Neuron (in vitro differentiated cells): ENCODE measurements around the gene RXRB.

Experiments
- H2AFZ ChIP-seq: one replicate; pipeline ENCODE4 v1.6.1; 2013; ENCODE audit warnings: low read depth, mild to moderate bottlenecking, inconsistent platforms, low read length, moderate library complexity
- H3K27me3 ChIP-seq: one replicate; pipeline ENCODE4 v1.6.1; 2013; ENCODE audit warnings: low read length; ENCODE audit not compliant: insufficient read depth
- H3K36me3 ChIP-seq: one replicate; pipeline ENCODE4 v1.6.1; 2013; ENCODE audit warnings: low read length; ENCODE audit not compliant: insufficient read depth
- H3K4me1 ChIP-seq: one replicate; pipeline ENCODE4 v1.6.1; 2013; ENCODE audit warnings: low read length; ENCODE audit not compliant: insufficient read depth
- H3K4me3 ChIP-seq: 2 replicates; pipeline ENCODE4 v1.5.1; 2013; ENCODE audit warnings: mild to moderate bottlenecking, low read length, moderate library complexity
- H3K9me3 ChIP-seq: one replicate; pipeline ENCODE4 v1.6.1; 2013; ENCODE audit warnings: low read length

The RXRB gene

DNA sequence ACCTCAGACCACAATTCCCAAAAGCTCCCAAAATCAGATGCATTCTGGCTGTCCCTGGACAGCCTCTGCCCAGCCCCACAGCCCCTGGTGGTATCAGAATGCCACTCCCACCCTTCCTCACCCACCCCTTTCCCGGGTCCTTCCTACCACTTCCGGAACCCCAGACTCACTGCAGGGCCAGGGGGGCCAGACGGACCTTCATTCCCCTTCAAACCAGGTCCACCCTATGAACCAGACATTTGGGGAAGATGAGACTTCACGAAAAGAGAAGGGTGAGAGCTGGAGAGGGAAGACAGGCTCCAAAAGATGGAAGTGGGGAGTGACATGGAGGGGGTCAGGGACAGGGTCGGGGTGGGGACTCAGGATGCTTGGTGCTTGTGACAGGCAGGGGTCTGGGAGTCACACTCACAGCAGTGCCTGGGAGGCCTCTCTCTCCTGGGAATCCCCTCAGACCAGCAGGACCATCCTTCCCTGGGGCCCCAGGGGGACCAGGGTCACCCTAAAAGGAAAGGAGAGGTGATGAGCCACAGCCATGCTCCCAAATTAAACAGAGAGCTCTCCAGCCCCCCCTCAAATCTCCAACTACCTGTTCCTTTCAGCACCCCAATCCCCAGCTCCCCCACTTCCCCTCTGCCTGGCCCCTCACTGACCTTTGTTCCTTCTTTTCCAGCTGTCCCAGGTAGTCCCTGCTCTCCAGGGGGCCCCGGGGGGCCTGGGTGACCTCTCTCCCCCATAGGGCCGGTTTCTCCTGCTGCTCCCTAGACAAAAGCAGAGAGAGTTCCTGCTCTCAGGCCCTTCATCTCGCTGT lies 28.4 kb downstream of the RXRB start:
- no peaks in the 10 kb centered on the region for H3K36me3 ChIP-seq
- no peak overlapping the region for H3K4me3 ChIP-seq
- no peak overlapping the region for H2AFZ ChIP-seq

DNA sequence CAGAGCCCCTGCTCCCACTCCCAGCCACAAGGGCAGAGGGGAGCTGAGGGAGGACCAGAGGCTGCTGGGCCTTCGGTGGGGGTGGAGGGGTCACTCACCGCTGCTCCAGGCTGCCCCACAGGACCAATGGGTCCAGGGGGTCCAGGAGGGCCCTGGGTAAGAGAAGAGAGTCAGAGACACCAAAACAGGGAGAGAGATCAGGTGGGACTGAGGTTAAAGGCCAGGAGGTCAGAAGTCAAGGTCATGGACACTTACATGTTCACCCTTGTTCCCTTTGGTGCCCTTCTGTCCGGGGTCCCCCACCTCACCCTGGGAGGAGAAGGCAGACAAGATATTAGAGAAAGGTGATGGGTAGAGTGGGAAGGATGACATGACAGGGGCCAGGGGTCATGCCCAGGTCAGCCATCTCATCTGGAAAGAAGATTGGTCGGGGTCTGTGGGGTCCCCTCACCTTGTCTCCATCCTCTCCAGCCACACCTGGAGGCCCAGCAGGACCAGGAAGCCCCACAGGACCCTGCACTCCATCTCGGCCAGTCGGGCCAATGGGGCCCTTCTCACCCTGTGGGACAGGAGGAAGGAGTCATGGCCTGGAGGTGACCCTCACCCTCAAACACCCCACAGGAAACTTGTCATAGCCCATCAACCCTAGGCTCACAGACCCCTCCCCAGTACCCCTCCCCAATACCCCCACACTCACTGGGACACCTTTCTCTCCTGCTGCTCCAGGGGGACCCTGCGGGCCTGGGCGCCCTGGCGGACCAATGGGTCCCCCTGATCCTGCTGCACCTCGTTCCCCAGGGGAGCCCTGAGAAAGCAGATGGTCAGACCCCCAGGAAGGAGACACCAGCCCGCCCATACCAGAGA lies 29.2 kb downstream of the RXRB start:
- H2AFZ ChIP-seq, result no peak overlapping the region
- no peaks in the 10 kb centered on the region for H3K4me1 ChIP-seq
- H3K27me3 ChIP-seq, result no peaks in the 10 kb centered on the region
- no peak overlapping the region for H3K4me3 ChIP-seq
- H3K9me3 ChIP-seq, result no peaks in the 10 kb centered on the region
- H3K36me3 ChIP-seq, result no peaks in the 10 kb centered on the region

More for the DNA sequence above, 28.4 kb downstream of the RXRB start:
- H3K27me3 ChIP-seq, result no peaks in the 10 kb centered on the region
- no peaks in the 10 kb centered on the region for H3K4me1 ChIP-seq
- H3K9me3 ChIP-seq, result no peaks in the 10 kb centered on the region

DNA sequence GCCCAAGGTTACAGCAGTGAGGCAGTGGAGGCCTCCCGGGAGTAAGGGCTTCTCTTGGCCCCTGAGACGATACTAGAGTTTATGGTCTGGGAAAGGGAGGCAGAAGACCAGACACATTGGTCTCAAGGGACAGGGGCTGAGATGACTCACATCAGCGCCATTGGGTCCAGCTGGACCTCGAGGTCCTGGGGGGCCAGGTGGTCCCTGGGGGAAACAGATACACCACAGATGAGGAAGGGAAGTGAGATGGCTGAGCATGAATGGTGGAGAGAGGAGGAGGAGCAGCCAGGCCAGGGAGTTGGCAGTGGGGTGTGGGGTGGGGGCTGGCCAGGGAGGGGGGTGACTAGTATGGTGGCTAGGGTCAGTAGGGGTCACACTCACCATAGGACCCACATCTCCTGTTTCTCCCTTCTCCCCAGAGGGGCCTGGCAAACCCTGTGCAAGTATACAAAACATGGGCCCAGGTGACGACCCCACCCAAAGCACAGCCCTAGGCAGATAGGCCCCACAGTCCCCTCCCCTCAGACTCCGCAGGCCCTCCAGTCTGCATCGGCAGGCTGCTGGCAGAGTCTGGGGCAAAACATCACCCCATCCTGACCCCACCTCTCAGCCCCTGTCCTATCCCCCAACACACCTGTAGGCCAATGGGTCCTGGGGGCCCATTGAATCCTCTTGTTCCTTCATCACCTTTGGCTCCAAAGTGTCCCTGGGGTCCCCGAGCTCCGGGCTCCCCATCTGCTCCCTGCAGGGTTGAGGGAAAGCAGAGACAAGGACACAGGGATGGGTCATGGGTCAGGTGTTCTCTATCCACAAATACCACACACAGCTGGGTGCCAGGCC lies 30.1 kb downstream of the RXRB start:
- Histone ChIP-seq H2AFZ (no peak overlapping the region), H3K27me3 (no peaks in the 10 kb centered on the region), H3K9me3 (no peaks in the 10 kb centered on the region), H3K4me1 (no peaks in the 10 kb centered on the region), H3K36me3 (no peaks in the 10 kb centered on the region), H3K4me3 (no peak overlapping the region)

DNA sequence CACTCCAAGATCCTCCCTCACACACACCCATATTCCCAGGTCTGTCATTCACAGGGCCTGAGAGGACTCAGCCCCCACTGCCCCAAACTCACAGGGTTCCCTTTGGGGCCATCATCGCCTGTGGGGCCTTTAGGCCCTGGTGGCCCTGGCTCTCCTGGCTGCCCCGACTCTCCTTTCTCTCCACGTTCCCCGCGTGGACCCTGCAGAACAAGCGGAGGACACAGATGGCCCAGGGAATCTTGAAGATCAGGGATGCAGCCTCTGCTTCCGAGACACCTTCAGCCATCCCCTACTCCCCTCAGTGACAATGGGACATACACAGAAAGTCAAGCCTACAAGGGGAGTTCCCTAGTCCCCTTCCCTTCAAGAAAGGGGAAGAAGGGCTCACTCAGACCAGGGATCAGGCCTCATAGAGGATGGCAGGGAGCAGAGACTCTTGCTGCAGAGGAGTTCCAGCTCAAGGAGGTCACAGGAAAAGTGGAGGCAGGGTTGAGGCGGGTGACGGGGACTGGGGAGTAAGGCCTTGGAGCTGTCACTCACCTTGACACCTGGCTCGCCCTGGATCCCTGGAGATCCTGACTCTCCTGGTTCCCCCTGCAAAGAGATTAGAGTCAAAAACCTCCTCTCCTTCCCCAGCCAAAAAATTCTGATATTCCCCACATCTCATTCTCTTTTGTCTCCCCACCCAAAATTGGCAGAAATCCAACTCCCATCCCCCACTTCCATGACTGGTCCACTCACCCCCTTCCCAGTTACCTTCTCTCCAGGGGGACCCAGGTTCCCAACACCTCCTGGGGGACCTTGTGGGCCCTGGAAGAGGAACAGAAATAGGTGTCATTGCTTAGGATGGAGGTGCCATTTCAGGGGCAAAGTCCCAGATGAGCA lies 30.9 kb downstream of the RXRB start:
- Histone ChIP-seq H3K27me3 (no peaks in the 10 kb centered on the region), H3K4me1 (no peaks in the 10 kb centered on the region), H3K36me3 (no peaks in the 10 kb centered on the region), H2AFZ (no peak overlapping the region), H3K4me3 (no peak overlapping the region), H3K9me3 (no peaks in the 10 kb centered on the region)

DNA sequence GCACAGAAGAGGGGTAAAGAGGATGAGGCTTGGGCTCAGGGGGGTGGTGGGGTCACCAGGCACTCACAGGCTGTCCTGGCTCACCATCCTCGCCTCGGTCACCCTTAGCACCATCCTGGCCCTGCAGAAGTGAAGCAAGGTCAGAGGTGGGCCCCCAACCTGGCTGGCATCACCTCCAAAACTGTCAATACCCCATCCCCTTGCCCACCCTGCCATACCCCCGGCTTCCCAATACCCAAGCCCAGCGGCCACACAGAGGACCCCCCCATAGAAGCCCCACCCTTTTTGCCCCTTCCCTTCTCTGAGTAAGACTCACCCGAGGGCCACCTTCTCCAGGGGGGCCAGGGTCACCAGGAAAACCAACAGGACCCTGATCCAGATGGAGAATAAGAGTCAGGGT lies 31.8 kb downstream of the RXRB start:
- Histone ChIP-seq H3K36me3 (no peaks in the 10 kb centered on the region), H3K9me3 (no peaks in the 10 kb centered on the region), H3K27me3 (no peaks in the 10 kb centered on the region), H3K4me3 (no peak overlapping the region), H3K4me1 (no peaks in the 10 kb centered on the region), H2AFZ (no peak overlapping the region)

DNA sequence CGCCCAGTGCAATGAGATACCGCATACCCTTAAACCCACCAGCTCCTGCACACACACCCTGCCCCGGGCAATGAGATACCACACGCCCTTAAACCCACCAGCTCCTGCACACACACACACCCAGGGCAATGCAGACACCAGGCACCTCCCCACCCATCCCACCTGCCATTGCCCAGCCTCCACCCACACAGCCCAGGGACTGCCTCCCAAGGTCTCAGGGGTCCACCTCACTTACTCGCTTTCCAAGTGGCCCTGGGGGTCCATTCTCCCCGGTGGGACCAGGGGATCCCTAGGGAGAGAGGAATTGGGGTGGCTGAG lies 32.2 kb downstream of the RXRB start:
- Histone ChIP-seq H3K9me3 (no peaks in the 10 kb centered on the region), H3K36me3 (no peaks in the 10 kb centered on the region), H3K4me3 (no peak overlapping the region), H3K27me3 (no peaks in the 10 kb centered on the region), H2AFZ (no peak overlapping the region), H3K4me1 (no peaks in the 10 kb centered on the region)

DNA sequence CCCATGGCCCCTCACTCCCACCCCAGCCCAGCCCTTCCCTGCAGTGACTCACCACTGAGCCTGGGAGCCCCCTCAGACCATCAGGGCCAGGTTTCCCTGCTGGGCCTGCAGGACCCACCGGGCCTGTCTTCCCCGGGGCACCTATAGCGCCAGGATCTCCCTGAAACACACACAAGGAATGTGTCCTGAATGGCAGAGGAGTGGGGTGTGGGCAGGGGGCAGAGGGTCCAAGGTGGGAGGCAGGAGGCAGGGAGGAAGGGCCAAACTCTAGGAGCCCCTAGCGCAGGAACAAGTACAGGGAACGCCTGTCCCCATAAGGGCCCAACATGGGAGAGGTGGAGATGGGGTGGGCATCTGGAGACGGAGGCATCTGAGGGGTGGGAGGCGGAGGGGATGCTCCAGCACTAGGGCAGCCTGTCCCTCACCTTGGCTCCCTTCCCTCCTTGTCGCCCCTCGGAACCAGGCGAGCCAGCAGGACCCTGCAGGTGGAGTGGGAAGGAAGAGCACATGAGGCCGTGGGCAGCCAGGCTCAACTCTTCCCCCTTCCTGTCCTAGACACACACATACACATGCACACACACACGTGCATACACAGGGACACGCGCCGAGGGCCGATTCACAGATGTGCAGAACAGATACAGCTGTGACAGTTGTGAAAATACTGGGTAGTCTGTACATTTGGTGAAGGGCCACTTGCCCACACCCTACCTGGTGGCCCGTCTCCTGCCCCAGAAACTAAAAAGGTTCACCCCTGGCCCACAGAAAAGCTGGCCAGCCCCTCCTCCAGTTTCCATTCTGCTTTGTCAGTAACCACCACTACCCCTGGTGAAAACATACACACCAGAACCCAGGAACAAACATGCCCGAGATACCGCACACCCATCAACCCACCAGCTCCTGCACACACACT lies 32.8 kb downstream of the RXRB start:
- Histone ChIP-seq H3K4me3 (no peak overlapping the region), H3K27me3 (no peaks in the 10 kb centered on the region), H3K9me3 (no peaks in the 10 kb centered on the region), H3K4me1 (no peaks in the 10 kb centered on the region), H3K36me3 (no peaks in the 10 kb centered on the region), H2AFZ (no peak overlapping the region)

DNA sequence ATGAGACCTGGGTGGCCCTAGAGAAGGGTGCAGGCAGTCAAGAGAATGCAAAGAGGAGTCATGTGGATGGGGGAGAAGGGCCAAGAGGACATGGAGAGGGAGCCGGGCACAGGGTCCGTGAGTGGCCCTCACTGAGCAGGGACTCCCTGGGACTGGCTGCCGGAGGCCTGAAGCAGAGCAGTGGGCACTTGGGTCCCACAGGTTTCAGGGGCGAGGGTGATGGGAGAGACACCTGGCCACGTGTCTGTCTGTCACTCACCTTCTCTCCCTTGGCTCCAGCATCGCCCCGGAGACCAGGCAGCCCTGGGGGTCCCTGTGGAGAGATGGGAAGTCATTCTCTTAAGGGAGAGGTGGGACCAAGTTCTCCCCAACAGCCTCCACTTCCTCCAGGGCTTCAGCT lies 33.7 kb downstream of the RXRB start:
- H3K27me3 ChIP-seq, result no peaks in the 10 kb centered on the region

DNA sequence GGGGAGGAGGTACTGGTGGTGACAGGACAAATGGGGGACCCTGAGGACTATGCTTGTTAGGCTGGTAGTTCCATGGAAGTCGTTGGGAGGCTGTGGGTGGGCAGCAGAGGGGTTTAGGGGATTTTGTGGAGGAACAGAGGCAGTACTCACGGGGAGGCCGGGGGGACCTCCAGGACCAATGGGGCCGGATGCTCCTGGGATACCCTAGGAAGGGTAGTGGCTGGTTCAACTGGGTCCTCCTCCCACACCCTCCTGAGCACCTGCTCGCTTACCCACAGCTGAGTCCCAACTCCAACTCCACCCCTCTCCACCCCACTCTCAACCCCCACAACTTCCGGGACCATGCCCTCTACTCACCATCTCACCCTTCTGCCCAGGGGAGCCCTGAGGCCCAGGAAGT lies 34.1 kb downstream of the RXRB start:
- H3K36me3 ChIP-seq, result no peaks in the 10 kb centered on the region
- H2AFZ ChIP-seq, result no peak overlapping the region
- H3K27me3 ChIP-seq, result no peaks in the 10 kb centered on the region
- no peaks in the 10 kb centered on the region for H3K9me3 ChIP-seq
- H3K4me3 ChIP-seq, result no peak overlapping the region
- H3K4me1 ChIP-seq, result no peaks in the 10 kb centered on the region

More for the DNA sequence above, 33.7 kb downstream of the RXRB start:
- H2AFZ ChIP-seq, result no peak overlapping the region
- H3K9me3 ChIP-seq, result no peaks in the 10 kb centered on the region
- H3K4me3 ChIP-seq, result no peak overlapping the region
- no peaks in the 10 kb centered on the region for H3K4me1 ChIP-seq
- H3K36me3 ChIP-seq, result no peaks in the 10 kb centered on the region

DNA sequence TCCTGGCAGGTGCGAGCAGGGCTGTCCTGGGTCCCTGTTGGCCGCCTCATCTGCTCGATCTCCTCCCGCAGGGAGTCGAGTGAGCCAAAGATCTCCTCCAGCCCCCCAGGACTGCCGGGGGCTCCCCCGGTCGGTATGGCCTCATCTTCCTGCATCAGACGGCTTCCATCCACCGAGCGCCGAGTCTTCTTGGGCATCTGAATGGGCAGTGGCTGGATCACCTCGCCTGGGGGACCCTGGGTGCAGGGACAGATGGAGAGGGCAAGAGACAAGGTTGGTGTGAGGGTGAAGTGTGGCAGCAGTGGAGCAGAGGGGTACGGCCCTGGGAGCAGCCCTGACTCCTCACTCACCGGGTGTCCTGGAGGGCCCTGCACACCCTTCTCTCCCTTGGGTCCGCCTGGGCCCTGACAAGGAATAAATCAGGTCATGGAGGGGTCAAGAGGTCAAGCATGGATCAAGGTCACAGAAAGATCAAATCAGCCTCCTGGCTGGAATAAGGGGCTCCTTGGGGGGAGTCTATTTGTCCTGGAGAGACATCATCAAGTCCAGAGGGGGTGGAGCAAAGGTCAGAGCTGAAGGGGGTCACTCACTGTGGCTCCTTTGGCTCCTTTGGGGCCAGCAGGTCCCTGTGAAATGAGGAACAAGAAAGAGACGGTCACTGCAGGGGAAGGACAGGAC lies 34.7 kb downstream of the RXRB start:
- no peak overlapping the region for H2AFZ ChIP-seq
- no peaks in the 10 kb centered on the region for H3K36me3 ChIP-seq
- H3K9me3 ChIP-seq, result no peaks in the 10 kb centered on the region

DNA sequence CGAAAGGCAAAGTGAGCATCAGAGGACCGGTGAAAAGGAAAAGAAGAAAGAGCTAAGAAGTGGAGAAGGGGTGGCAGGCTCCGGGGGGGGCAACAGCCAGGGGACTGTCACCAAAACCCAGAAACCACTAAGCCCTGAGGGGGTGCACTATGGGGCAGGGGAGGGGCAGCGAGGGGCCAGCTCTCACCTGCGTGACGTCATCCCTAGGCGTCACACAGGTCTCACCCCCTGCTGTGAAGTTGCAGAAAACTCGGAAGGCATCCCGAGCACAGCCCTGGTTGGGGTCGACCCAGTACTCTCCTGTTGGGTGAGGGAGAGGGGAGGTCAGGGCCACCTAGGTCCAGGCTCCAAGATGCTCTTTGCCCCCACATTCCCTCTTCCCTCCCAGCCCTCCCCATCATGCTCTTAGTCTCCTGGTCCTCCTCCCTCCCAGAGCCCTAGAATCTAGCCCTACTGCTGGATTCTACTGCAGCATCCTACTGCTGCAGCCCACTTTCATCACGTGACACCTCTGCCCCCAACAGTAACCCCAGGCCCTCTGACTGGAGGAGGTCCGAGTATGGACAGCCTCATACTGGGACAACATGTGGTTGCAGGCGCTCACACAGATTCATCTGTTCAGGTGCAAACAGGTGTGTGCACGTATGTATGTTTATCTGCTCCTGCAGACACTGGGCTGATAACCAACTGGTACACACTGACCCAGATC lies 35.6 kb downstream of the RXRB start:
- H3K36me3 ChIP-seq, result no peaks in the 10 kb centered on the region
- H3K4me1 ChIP-seq, result no peaks in the 10 kb centered on the region
- no peak overlapping the region for H2AFZ ChIP-seq
- H3K9me3 ChIP-seq, result no peaks in the 10 kb centered on the region
- H3K4me3 ChIP-seq, result no peak overlapping the region
- no peaks in the 10 kb centered on the region for H3K27me3 ChIP-seq

More for the DNA sequence above, 34.7 kb downstream of the RXRB start:
- no peaks in the 10 kb centered on the region for H3K4me1 ChIP-seq
- H3K4me3 ChIP-seq, result no peak overlapping the region
- H3K27me3 ChIP-seq, result no peaks in the 10 kb centered on the region
